Stimulated activated CD8-positive, alpha-beta memory T cell treated with anti-CD3 and anti-CD28 coated beads, Interleukin-7, amount 100 ng/mL, for 48 hours (primary cell): ENCODE measurements around the gene FASTKD3.
"Not testable (repeated sequence)": the region's sequence is repeated elsewhere in the genome, so short reads cannot be mapped to it uniquely, and the experiment has no call there.

Source experiments
- DNase-seq, 2 donors: peaks; one replicate each; pipeline ENCODE4 v3.0.0-alpha.2; 2020; ENCODE audit warnings: low read depth in 1 of 2; ENCODE audit errors: extremely low read depth in 1 of 2

Gene FASTKD3

GRCh38 chr5:7868773-7869473 lies at the start of gene FASTKD3, which contains the start of gene MTRR:
Gene FASTKD3 (minus strand): TSS chr5:7869031. CDS start chr5:7868083, 948 bp downstream.
Gene MTRR (plus strand): TSS chr5:7869148. CDS start chr5:7870795, 1,647 bp downstream.
- peak; percentile 83 to 89 for DNase-seq

GRCh38 chr5:7917130-7918123 lies 48.6 kb upstream of the FASTKD3 start:
- no peak for DNase-seq

- no peak for DNase-seq
Observed at GRCh38 chr5:7916171-7916804, 47.5 kb upstream of the FASTKD3 start.

- DNase-seq = not testable (repeated sequence)
Observed at GRCh38 chr5:7911429-7911771, 42.6 kb upstream of the FASTKD3 start.

- DNase-seq = no peak
Observed at GRCh38 chr5:7910738-7911428, 42.1 kb upstream of the FASTKD3 start.

- no peak for DNase-seq
Observed at GRCh38 chr5:7908317-7908716, 39.5 kb upstream of the FASTKD3 start.

GRCh38 chr5:7907612-7908011 lies 38.8 kb upstream of the FASTKD3 start:
- DNase-seq = no peak

GRCh38 chr5:7904170-7904569 lies 35.3 kb upstream of the FASTKD3 start:
- no peak for DNase-seq

GRCh38 chr5:7902666-7903625 lies 34.1 kb upstream of the FASTKD3 start:
- DNase-seq = no peak

GRCh38 chr5:7902201-7902600 lies 33.4 kb upstream of the FASTKD3 start:
- DNase-seq = no peak

GRCh38 chr5:7897014-7897600 lies 28.3 kb upstream of the FASTKD3 start:
- DNase-seq = no peak

- DNase-seq = no peak
Observed at GRCh38 chr5:7894860-7895259, 26.0 kb upstream of the FASTKD3 start.

GRCh38 chr5:7894439-7894838 lies 25.6 kb upstream of the FASTKD3 start:
- no peak for DNase-seq

- DNase-seq = no peak
Observed at GRCh38 chr5:7888901-7889300, 20.1 kb upstream of the FASTKD3 start.

GRCh38 chr5:7886849-7887475 lies 18.1 kb upstream of the FASTKD3 start:
- DNase-seq = no peak

GRCh38 chr5:7884491-7885267 lies 15.8 kb upstream of the FASTKD3 start:
- no peak for DNase-seq

GRCh38 chr5:7882926-7883325 lies 14.1 kb upstream of the FASTKD3 start:
- DNase-seq = no peak

- DNase-seq = no peak
Observed at GRCh38 chr5:7881816-7882215, 13.0 kb upstream of the FASTKD3 start.
